IMR-90 (cell line): Measurements from ENCODE around the gene LOXL4. TPM values are rescaled to one million over a fixed set of nuclear protein-coding genes. Genes with fewer than 3 reads are reported as not detected.

Source experiments
- ATAC-seq: fragments of 200-7000 bp; cut with Tn5 transposase; 2 replicates; pipeline ENCODE4 v1.9.1; 2020; ENCODE audit warnings: low read depth, mild to moderate bottlenecking, moderate library complexity
- BruUV-seq: library from RNA; stranded (reverse); fragments of 400-500 nt; replicated peaks from 2 replicates; lab custom pipeline; 2021; lab: Mats Ljungman, UMichigan
- CTCF ChIA-PET: fragments of 300-600 bp; formaldehyde crosslinking; extraction: SDS; loops from one replicate; lab custom pipeline; 2021; ENCODE audit warnings: antibody characterized with exemption; lab: Yijun Ruan, JAX
- POLR2A ChIA-PET: fragments of 300-600 bp; sonication (Branson Sonifier 250); formaldehyde crosslinking; loops from one replicate; lab custom pipeline; 2022; ENCODE audit warnings: antibody characterized with exemption; ENCODE audit not compliant: unreplicated experiment; lab: Charles Lee
- DNase-seq: peaks from one replicate; pipeline ENCODE4 v3.0.0; 2013
- H2AFZ ChIP-seq: replicated peaks from 2 replicates; pipeline ENCODE3; 2013; ENCODE audit warnings: low read length, mild to moderate bottlenecking; ENCODE audit not compliant: poor library complexity
- H2AK5ac ChIP-seq: 2 replicates; pipeline ENCODE4 v1.6.1; 2013; ENCODE audit warnings: low read depth, low read length, inconsistent platforms
- H2AK9ac ChIP-seq: replicated peaks from 2 replicates; pipeline ENCODE3; 2013; ENCODE audit warnings: mild to moderate bottlenecking, low read depth, low read length, moderate library complexity; ENCODE audit not compliant: poor library complexity
- H2BK120ac ChIP-seq: 2 replicates; pipeline ENCODE4 v1.6.1; 2013; ENCODE audit warnings: low read depth, low read length, inconsistent platforms
- H2BK15ac ChIP-seq: 3 replicates; pipeline ENCODE4 v1.6.1; 2013; ENCODE audit warnings: low read depth, low read length, inconsistent platforms
- H2BK20ac ChIP-seq: 2 replicates; pipeline ENCODE4 v1.6.1; 2013; ENCODE audit warnings: low read depth, mild to moderate bottlenecking, inconsistent platforms, low read length, moderate library complexity
- H2BK5ac ChIP-seq: 2 replicates; pipeline ENCODE4 v1.6.1; 2013; ENCODE audit warnings: mild to moderate bottlenecking, low read depth, low read length, inconsistent platforms; ENCODE audit not compliant: poor library complexity, severe bottlenecking
- H3K14ac ChIP-seq: replicated peaks from 2 replicates; pipeline ENCODE4 v1.6.1; 2013; ENCODE audit warnings: low read depth, low read length, inconsistent platforms
- H3K18ac ChIP-seq: 2 replicates; pipeline ENCODE4 v1.6.1; 2013; ENCODE audit warnings: low read depth, low read length, control low read depth
- H3K23ac ChIP-seq: 2 replicates; pipeline ENCODE4 v1.6.1; 2013; ENCODE audit warnings: low read depth, low read length, inconsistent platforms
- H3K27ac ChIP-seq: 2 replicates; pipeline ENCODE4 v1.5.1; 2013; ENCODE audit warnings: mild to moderate bottlenecking, control low read depth, low read length; ENCODE audit not compliant: insufficient read depth
- H3K27me3 ChIP-seq: 2 replicates; pipeline ENCODE4 v1.6.1; 2013; ENCODE audit warnings: low read length; ENCODE audit not compliant: control insufficient read depth, insufficient read depth
- H3K36me3 ChIP-seq: 2 replicates; pipeline ENCODE4 v1.6.1; 2013; ENCODE audit warnings: low read length, mixed read lengths; ENCODE audit not compliant: control insufficient read depth, insufficient read depth
- H3K4ac ChIP-seq: 2 replicates; pipeline ENCODE4 v1.6.1; 2013; ENCODE audit warnings: low read depth, low read length, inconsistent platforms
- H3K4me1 ChIP-seq: 2 replicates; pipeline ENCODE4 v1.6.1; 2013; ENCODE audit warnings: low read length, mixed read lengths; ENCODE audit not compliant: control insufficient read depth, insufficient read depth
- H3K4me2 ChIP-seq: 2 replicates; pipeline ENCODE4 v1.6.1; 2013; ENCODE audit warnings: low read depth, mild to moderate bottlenecking, control low read depth, low read length, moderate library complexity
- H3K4me3 ChIP-seq: 2 replicates; pipeline ENCODE4 v1.5.1; 2013; ENCODE audit warnings: low read depth, mild to moderate bottlenecking, control low read depth, low read length, moderate library complexity; ENCODE audit not compliant: insufficient read depth
- H3K56ac ChIP-seq: 2 replicates; pipeline ENCODE4 v1.6.1; 2013; ENCODE audit warnings: low read length, inconsistent platforms; ENCODE audit not compliant: insufficient read depth; ENCODE audit errors: extremely low read depth
- H3K79me1 ChIP-seq, 2 experiments: 2 replicates each; pipeline ENCODE4 v1.6.1; 2013; ENCODE audit warnings: low read length in 2 of 2, inconsistent platforms in 1 of 2, low read depth in 1 of 2
- H3K9ac ChIP-seq: 2 replicates; pipeline ENCODE4 v1.6.1; 2013; ENCODE audit warnings: low read depth, low read length, control low read depth
- H3K9me1 ChIP-seq: 2 replicates; pipeline ENCODE4 v1.6.1; 2013; ENCODE audit warnings: low read length, inconsistent platforms; ENCODE audit not compliant: insufficient read depth
- H3K9me3 ChIP-seq: 2 replicates; pipeline ENCODE4 v1.6.1; 2013; ENCODE audit warnings: low read length; ENCODE audit not compliant: control insufficient read depth, insufficient read depth
- H4K20me1 ChIP-seq: 2 replicates; pipeline ENCODE4 v1.6.1; 2013; ENCODE audit warnings: low read length, inconsistent platforms; ENCODE audit not compliant: insufficient read depth
- H4K5ac ChIP-seq: 2 replicates; pipeline ENCODE4 v1.6.1; 2013; ENCODE audit warnings: mild to moderate bottlenecking, low read depth, low read length, control low read depth
- H4K8ac ChIP-seq, 2 experiments: 2 replicates each; pipeline ENCODE4 v1.6.1; 2013; ENCODE audit warnings: low read depth in 2 of 2, low read length in 2 of 2, control low read depth in 1 of 2, inconsistent platforms in 1 of 2
- H4K91ac ChIP-seq: 2 replicates; pipeline ENCODE4 v1.6.1; 2013; ENCODE audit warnings: low read depth, low read length, inconsistent platforms; ENCODE audit not compliant: insufficient read depth
- BHLHE40 ChIP-seq: fragments of 150-350 bp; IDR thresholded peaks from 2 replicates; pipeline ENCODE4 v1.6.1; 2016; ENCODE audit warnings: mild to moderate bottlenecking, low read depth, low read length
- CHD1 ChIP-seq: IDR thresholded peaks from 2 replicates; pipeline ENCODE4 v1.6.1; 2012; ENCODE audit warnings: low read depth, low read length, improper control_type of control experiment
- FOS ChIP-seq: fragments of 150-350 bp; IDR thresholded peaks from 2 replicates; pipeline ENCODE4 v1.6.1; 2016; ENCODE audit warnings: low read depth, low read length
- MAFK ChIP-seq: IDR thresholded peaks from 2 replicates; pipeline ENCODE4 v1.6.1; 2012; ENCODE audit warnings: low read depth, low read length, improper control_type of control experiment
- MXI1 ChIP-seq: IDR thresholded peaks from 2 replicates; pipeline ENCODE4 v1.6.1; 2012; ENCODE audit warnings: low read depth, mild to moderate bottlenecking, low read length, moderate library complexity, borderline replicate concordance
- NFE2L2 ChIP-seq: fragments of 150-350 bp; IDR thresholded peaks from 2 replicates; pipeline ENCODE4 v1.6.1; 2016; ENCODE audit warnings: low read depth, mild to moderate bottlenecking, low read length
- POLR2A ChIP-seq: IDR thresholded peaks from 2 replicates; pipeline ENCODE4 v1.6.1; 2012; ENCODE audit warnings: mild to moderate bottlenecking, low read depth, low read length
- SMC3 ChIP-seq: fragments of 150-350 bp; IDR thresholded peaks from 2 replicates; pipeline ENCODE4 v1.6.1; 2016; ENCODE audit warnings: low read depth, mild to moderate bottlenecking, antibody characterized with exemption, low read length, moderate library complexity
- WGBS, 2 experiments: methylation state at CpG; one replicate each; pipeline versions ENCODE4 v1.1.5 to v1.1.7; 2013; ENCODE audit warnings: missing lambda C conversion rate in 2 of 2; ENCODE audit not compliant: insufficient read length in 1 of 2; ENCODE audit errors: extremely low coverage in 2 of 2; 5-methylcytosine and 5-hydroxymethylcytosine counted together
- dilution Hi-C: fragments of 300-500 bp; cut with HindIII; formaldehyde crosslinking; loops from one replicate; pipeline ENCODE4 v1.14.3; 2018; ENCODE audit warnings: low sequenced_read_pairs; ENCODE audit not compliant: unreplicated experiment
- in situ Hi-C: fragments of 300-500 bp; cut with MboI; formaldehyde crosslinking; loops from 3 replicates; pipeline ENCODE4 v1.14.3; 2019; ENCODE audit warnings: low sequenced_read_pairs, inconsistent platforms, mixed read lengths
- intact Hi-C: fragments of 100-400 bp; cut with micrococcal nuclease; formaldehyde crosslinking; loops from 2 replicates; pipeline ENCODE4 v1.10.0; 2022
- polyA plus RNA-seq, 3 experiments: library from polyadenylated mRNA; depleted of rRNA; stranded (reverse); fragments of >200 nt; gene quantifications; 2 replicates each; pipeline ENCODE4 v1.2.3, GENCODE V29; 2012; ENCODE audit warnings: low replicate concordance in 1 of 3
- total RNA-seq: library from RNA; depleted of rRNA; stranded (reverse); fragments of >200 nt; gene quantifications from 2 replicates; pipeline ENCODE4 v1.2.3, GENCODE V29; 2012
- TF ChIP-seq, protein P1 (sequence below): fragments of 150-350 bp; IDR thresholded peaks from 2 replicates; pipeline ENCODE4 v1.6.1; 2016; ENCODE audit warnings: low read depth, mild to moderate bottlenecking, low read length, moderate library complexity, borderline replicate concordance
- TF ChIP-seq, protein P2 (sequence below): conservative IDR thresholded peaks from 2 replicates; pipeline ENCODE4 v1.5.1; 2012; ENCODE audit warnings: mild to moderate bottlenecking, low read depth, low read length, improper control_type of control experiment

LOXL4 gene
- total and polyA plus RNA-seq, 2 of the 4 experiments (the other 2 are of a cell fraction): 20.8 to 26.7 TPM

DNA sequence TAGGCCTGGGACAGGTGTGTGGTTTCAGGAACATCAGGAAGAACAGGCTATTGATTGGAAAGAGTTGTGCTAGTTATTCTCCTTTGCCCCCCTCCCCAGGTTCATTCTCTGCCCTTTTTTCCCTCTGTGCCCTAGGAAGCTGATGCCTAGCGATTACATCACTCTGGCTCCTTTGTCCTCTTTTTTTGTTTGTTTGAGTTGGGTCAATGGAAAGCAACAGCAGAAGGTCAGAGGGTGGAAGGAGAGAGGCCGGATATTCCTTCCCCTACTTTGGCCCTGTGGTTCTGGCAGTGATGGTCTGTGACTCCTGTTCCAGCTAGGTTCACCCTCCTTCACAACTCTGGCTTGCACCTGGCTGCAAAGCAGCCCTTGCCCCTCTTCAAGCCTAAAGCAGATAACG, 18.9 kb downstream of the LOXL4 start:
- BruUV-seq: no TSS peak
- dilution Hi-C loops: no loop called here

More for the DNA sequence above, 18.9 kb downstream of the LOXL4 start:
- ChIA-PET CTCF (no interaction called here), POLR2A (no interaction called here)
- no peak overlapping the region for H2AFZ ChIP-seq
- H3K36me3 ChIP-seq: peaks cover 22% of the 10 kb centered on the region
- no peak overlapping the region for H3K23ac ChIP-seq
- ATAC-seq: no peak
- TF ChIP-seq MAFK (no peak), MXI1 (no peak), NFE2L2 (no peak), SMC3 (no peak), POLR2A (no peak), BHLHE40 (no peak), FOS (no peak), CHD1 (no peak)
- TF ChIP-seq, protein P1, sequence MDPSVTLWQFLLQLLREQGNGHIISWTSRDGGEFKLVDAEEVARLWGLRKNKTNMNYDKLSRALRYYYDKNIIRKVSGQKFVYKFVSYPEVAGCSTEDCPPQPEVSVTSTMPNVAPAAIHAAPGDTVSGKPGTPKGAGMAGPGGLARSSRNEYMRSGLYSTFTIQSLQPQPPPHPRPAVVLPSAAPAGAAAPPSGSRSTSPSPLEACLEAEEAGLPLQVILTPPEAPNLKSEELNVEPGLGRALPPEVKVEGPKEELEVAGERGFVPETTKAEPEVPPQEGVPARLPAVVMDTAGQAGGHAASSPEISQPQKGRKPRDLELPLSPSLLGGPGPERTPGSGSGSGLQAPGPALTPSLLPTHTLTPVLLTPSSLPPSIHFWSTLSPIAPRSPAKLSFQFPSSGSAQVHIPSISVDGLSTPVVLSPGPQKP: no peak
- TF ChIP-seq, protein P2, sequence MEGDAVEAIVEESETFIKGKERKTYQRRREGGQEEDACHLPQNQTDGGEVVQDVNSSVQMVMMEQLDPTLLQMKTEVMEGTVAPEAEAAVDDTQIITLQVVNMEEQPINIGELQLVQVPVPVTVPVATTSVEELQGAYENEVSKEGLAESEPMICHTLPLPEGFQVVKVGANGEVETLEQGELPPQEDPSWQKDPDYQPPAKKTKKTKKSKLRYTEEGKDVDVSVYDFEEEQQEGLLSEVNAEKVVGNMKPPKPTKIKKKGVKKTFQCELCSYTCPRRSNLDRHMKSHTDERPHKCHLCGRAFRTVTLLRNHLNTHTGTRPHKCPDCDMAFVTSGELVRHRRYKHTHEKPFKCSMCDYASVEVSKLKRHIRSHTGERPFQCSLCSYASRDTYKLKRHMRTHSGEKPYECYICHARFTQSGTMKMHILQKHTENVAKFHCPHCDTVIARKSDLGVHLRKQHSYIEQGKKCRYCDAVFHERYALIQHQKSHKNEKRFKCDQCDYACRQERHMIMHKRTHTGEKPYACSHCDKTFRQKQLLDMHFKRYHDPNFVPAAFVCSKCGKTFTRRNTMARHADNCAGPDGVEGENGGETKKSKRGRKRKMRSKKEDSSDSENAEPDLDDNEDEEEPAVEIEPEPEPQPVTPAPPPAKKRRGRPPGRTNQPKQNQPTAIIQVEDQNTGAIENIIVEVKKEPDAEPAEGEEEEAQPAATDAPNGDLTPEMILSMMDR: no peak
- no peak overlapping the region for H3K4me3 ChIP-seq
- H2BK15ac ChIP-seq: no peak overlapping the region
- H3K18ac ChIP-seq: no peak overlapping the region
- peaks cover 6% of the 10 kb centered on the region; the same call in 1 of the 2 replicates for H3K9me1 ChIP-seq
- no peak overlapping the region for H3K4me2 ChIP-seq
- no peak overlapping the region for H4K8ac ChIP-seq
- H3K14ac ChIP-seq: no peak overlapping the region
- intact Hi-C loops (no loop called here), in situ Hi-C loops (loop anchor here (5.0 kb wide), 2 partner anchors 53 to 143 kb away; no protein-coding TSS in a partner anchor)
- H4K91ac ChIP-seq: no peak overlapping the region
- H3K27ac ChIP-seq: no peak overlapping the region
- H3K4ac ChIP-seq: no peak overlapping the region
- no peaks in the 10 kb centered on the region for H3K27me3 ChIP-seq
- H2BK20ac ChIP-seq: no peak overlapping the region
- no peak overlapping the region for H2AK5ac ChIP-seq
- no peaks in the 10 kb centered on the region; a peak in 1 of 4 replicates for H3K79me1 ChIP-seq
- H2AK9ac ChIP-seq: no peak overlapping the region
- H3K9ac ChIP-seq: no peak overlapping the region
- peaks cover 18% of the 10 kb centered on the region for H3K4me1 ChIP-seq
- DNase-seq: no peak
- H4K20me1 ChIP-seq: no peaks in the 10 kb centered on the region
- H2BK120ac ChIP-seq: no peak overlapping the region
- no CpG with 5 or more reads among the region's 3 CpGs for WGBS, 2 experiments
- no peak overlapping the region for H2BK5ac ChIP-seq
- H4K5ac ChIP-seq: no peak overlapping the region
- no peaks in the 10 kb centered on the region for H3K9me3 ChIP-seq
- H3K56ac ChIP-seq: no peak overlapping the region
